ENCODE results near the gene AARSD1.
"Not testable (repeated sequence)": the region's sequence is repeated elsewhere in the genome, so short reads cannot be mapped to it uniquely, and the experiment has no call there.

The AARSD1 gene, protein sequence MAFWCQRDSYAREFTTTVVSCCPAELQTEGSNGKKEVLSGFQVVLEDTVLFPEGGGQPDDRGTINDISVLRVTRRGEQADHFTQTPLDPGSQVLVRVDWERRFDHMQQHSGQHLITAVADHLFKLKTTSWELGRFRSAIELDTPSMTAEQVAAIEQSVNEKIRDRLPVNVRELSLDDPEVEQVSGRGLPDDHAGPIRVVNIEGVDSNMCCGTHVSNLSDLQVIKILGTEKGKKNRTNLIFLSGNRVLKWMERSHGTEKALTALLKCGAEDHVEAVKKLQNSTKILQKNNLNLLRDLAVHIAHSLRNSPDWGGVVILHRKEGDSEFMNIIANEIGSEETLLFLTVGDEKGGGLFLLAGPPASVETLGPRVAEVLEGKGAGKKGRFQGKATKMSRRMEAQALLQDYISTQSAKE

DNA sequence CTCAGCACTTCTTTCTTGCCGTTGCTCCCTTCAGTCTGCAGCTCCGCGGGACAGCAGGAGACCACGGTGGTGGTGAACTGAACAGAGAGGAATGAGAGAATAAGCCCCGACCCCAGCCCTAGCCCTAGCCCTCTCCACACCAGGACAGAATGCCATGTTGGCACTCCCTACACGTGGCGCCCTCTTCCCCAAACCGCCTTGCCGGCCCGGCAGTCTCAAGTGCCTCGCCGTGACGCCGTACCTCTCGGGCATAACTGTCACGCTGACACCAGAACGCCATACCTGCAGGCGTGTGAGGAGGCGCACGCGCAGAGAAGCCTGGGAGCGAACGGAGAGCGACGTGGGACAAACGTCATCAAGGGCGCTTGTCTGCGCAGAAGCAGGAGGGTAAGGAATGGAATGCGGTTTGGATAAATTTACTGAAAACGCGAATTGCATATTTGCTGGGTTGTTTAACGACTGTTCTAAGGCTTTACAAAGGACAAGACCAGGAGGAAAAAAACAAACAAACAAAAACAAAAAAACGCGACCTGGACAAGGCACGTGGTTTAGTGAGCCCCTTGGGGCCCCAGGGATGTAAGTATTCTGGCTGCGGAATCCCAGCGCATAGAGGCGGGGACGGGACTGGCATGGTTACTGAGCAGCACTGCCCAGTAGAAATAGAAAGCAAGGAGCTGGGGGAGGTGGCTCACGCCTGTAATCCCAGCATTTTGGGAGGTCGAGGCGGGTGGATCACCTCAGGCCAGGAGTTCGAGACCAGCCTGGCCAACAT is at the start of gene AARSD1:
TSS of gene AARSD1 (minus strand) at position 294 of the 772 bp plus-strand sequence. CDS start at position 280, 14 bp downstream.
- DNase-seq: peak; percentile 78

DNA sequence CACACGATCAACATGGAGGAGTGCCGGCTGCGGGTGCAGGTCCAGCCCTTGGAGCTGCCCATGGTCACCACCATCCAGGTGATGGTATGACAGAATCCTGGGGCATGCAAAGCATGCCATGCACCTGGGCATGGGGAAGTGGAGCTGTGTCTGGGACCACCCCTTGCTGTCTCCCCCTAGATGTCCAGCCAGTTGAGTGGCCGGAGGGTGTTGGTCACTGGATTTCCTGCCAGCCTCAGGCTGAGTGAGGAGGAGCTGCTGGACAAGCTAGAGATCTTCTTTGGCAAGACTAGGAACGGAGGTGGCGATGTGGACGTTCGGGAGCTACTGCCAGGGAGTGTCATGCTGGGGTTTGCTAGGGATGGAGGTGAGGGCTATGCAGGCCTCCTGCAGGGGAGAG is 49.0 kb upstream of the AARSD1 start:
- DNase-seq: no peak

DNA sequence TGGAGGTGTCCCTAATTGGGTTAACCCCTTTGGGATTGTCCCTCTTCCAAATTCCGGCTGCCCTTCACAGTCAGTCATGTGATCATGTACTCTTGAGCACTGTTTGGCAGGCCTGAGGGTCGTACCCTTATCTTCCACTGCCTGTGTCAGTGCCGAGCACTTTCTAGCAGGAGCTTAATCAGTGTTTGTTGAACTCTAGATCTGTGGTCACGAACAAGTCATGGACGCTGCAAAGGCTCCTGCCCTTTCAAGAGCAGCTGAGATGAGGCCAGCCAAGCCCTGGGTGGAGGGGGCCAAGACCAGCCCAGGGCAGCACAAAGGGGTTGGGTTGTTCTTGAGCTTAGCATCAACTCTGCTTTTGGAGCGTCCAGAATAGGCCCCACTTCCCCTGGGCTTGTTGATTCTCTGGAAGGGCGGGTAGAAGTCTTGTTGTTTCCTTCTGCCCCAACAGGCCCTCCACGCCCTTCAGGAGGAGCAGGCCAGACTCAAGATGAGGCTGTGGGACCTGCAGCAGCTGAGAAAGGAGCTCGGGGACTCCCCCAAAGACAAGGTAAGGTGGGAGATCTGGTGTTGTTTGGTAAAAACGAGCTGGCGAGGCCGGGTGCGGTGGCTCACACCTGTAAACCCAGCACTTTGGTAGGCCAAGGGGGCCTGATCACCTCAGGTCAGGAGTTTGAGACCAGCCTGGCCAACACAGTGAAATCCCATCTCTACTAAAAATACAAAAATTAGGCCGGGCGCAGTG is 47.6 kb upstream of the AARSD1 start:
- DNase-seq: no peak

DNA sequence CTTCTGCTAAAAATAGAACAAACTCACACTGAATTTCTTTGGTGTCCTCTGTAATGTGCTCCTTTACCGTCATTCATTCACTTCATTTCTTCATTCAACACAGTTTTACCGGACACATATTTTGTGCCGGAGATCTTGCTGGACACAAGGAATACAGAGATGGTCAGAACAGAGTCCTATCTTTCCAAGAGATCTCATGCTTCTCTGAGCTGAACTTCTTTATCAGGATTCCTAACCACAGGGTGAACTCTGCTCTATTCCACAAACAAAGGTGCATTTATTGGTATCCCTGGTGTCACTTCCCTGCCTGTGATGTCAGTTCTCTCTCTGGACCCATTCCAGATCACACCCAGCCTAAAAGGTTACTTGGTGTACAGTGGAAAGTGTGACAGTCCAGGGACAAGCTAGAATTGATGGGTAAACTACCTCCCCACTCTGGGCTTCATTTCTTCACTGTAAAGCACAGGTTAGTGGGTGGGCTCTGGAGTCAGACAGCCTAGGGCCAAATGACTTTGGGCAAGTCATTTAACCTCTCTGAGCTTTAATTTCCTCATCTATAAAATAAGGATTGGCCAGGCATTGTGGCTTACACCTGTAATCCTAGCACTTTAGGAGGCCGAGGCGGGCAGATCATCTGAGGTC is 46.5 kb upstream of the AARSD1 start:
- DNase-seq: no peak

DNA sequence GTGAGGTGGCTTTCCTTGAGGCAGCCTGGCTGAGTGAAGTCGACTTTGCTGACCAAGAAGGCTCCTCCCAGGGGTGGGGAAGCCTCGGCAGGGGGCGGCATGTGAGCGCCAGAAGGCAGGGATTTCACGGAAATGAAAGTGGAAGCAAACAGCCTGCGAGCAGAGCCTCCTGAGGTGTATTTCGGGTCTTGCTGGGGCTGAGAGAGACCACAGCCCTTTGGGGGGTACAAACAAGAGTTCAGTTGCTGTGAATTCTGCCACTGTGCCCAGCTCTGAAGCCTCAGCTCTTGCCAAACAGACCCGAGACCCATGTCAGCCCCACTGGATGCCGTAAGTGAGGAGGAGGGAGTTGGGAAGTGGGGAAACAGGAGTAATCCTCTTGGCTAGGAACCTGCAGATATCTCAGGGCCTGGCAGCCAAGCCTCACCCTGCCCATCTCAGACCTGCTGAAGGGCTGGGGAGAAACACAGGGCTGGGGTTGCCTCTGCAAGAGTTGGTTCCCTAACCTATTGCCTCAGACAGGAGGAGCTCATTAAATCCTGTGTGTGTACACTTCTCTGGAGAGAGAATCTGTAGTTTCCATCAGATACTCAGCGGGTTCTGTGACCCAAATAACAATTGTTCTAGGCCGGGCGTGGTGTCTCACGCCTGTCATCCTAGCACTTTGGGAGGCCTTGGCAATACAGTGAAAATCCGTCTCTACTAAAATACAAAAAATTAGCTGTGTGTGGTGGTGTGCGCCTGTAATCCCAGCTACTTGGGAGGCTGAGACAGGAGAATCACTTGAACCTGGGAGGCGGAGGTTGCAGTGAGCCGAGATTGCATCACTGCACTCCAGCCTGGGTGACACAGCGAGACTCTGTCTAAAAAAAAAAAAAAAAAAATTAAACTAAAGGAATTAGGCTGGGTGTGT is 42.6 kb upstream of the AARSD1 start, which contains the start of gene IFI35:
TSS of gene IFI35 (plus strand) at position 146 of the 913 bp plus-strand sequence. CDS start at position 310, 164 bp downstream.
- peak; percentile 73 for DNase-seq

DNA sequence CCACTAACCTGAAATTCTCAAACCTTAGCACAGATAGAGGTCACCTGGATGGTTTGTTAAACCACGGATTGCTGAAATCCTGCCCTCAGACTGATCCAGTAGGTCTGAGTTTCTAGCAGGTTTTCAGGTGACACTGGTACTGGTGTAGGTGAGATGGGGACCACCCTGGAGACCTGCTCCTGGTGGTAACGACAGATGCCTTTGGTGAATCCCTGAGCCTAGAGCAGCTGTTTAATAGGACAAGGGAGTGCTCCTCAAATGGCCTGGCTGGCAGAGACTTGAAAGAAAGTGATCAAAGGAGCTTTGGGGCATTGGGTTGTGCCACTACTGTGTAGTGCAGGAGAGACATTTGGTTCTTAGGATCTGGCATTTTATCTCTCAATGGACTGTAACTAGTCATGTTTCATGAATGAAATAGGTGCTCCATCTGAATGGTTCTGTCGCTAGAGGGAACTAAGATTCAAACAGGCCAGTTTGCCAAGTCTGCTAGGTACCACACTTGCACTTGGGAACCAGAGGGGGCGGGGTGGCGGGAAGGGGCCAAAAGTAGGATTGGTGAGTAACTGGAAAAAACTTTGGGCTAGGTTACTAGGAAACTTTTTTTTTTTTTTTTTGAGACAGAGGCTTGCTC is 39.4 kb upstream of the AARSD1 start:
- no peak for DNase-seq

DNA sequence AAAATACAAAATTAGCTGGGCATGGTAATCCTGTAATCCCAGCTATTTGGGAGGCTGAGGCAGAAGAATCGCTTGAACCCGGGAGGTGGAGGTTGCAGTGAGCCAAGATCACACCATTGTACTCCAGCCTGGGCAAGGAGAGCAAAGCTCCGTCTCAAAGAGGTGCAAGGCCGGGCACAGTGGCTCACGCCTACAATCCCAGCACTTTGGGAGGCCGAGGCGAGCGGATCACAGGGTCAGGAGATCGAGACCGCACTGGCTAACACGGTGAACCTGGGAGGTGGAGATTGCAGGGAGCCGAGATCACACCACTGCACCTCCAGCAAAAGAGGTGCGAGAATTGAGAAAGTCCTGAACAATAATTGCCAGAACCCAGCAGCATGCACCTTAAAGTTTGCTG is 36.6 kb upstream of the AARSD1 start:
- DNase-seq: not testable (repeated sequence)

DNA sequence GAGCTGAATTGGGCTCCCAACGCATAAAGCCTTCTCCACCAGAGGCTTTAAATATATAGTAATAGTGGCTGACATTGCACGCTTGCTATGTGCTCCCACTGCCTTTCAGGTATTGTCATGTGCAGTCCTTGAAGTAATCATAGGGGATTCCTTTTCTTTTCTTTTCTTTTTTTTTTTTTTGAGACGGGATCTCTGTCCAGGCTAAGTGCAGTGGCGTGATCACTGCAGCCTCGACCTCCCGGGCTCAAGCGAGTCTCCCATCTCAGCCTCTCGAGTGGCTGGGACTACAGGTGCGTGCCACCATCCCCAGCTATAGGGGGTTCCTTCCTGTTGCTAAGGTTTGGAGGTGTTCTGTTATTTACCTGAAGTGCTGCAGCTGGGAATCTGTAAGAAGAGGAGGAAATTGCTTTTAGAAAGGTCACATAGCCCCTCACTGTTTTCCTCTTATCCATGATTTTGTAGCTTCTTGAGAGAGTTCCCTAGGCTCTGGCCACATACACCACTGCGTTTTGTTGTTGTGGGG is 34.8 kb upstream of the AARSD1 start:
- DNase-seq: no peak

DNA sequence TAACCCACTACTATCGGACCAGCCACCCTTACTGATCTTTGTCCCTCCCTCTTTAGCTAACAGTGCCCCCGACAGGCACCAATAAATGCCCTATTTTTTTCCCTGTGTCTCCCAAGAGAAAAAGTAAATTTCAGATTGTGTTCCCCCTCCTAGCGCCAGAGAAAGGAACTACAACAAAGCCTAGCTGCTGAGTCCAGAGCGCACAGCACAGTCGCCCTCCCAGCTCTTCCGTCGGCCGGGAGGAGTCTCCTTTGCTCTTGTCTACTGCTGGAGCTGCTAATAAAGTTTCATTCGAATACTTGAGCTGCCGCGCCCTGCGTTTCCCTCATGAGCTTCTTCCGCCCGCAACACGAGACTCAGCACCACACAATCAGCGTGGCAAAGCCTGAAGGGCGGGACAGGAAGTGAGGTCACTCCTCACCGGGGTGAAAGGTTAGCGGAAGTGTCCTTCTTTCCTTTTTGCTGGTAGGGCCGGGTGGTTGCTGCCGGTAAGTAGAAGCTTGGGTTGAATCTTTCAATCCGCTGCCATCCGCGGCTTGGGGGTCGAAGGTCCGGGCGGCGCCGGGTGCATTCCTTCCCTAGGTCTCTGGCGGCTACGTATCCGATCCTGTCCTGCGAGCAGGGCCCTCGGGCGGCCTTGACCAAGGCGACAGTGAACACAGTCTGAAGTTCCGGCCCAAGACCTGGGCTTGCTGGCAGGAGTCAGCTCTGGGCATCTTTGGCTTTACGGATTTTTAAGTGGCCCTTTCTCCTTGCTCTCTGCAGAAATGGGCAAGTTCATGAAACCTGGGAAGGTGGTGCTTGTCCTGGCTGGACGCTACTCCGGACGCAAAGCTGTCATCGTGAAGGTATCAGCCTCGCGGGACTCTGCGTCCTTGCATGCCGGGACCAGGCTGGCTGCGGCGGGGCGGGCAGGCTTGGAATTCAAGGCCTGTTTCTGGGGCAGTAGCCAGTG is 34.0 kb upstream of the AARSD1 start, which contains the start of gene RPL27:
TSS of gene RPL27 (plus strand) at position 436 of the 955 bp plus-strand sequence. CDS start at position 768, 332 bp downstream.
- peak; percentile 90 for DNase-seq

DNA sequence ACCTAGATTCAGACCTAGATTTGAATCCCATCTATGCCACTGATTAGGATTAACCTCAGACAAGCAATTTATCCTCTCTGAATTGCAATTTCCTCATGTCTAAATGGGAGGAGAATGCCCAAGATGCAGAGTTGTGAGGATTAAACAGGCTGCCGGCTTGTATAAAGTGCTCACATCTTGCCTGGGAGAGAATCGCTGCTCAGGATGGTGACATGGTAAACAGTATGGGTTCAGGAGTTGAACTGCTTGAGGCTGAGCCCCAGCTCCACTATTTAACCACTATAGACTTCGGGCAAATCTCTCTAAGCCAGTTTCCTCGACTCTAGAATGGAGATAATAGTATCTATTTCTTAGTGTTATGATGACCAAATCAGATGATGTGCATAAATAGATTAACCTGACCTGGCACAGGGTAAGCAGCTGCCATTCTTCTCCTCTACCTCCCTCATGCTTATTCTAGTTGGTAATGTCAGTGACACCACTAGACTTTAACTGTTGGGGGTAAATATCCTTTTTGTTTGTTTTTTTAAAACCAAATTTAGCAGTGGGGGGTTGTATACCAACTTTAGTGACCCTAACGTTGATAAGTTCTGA is 33.2 kb upstream of the AARSD1 start:
- DNase-seq: no peak

DNA sequence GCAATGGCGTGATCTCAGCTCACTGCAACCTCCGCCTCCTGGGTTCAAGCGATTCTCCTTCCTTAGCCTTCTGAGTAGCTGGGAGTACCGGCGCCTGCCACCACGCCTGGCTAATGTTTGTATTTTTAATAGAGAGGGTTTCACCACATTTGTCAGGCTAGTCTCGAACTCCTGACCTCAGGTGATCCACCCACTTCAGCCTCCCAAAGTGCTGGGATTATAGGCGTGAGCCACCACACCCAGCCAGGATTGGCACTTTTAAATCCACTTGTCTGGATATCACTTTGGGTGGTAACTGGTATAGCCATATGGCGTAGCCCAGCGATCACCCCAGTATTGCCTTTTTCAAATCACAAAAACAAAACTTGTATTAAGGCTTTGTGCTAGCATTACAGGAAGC is 29.7 kb upstream of the AARSD1 start:
- not testable (repeated sequence) for DNase-seq

DNA sequence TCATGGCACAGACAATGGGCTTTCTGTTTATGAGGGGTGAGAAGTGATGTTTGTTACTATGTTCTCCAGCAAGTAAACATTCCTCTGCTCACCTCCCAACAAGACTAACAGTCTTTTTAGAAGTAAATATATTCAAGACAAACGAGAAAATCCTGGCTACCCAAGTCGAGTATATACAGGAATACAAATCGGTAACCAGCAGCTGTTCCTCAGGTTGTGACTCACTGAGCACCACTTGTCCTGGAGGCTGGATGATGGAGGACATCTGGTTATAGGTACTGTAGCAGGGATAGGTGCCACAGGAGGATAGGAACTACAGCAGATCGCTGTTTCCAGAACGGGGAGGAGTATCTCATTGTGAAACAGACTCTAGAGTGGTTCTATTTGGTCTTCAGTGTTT is 28.6 kb upstream of the AARSD1 start:
- DNase-seq: no peak

DNA sequence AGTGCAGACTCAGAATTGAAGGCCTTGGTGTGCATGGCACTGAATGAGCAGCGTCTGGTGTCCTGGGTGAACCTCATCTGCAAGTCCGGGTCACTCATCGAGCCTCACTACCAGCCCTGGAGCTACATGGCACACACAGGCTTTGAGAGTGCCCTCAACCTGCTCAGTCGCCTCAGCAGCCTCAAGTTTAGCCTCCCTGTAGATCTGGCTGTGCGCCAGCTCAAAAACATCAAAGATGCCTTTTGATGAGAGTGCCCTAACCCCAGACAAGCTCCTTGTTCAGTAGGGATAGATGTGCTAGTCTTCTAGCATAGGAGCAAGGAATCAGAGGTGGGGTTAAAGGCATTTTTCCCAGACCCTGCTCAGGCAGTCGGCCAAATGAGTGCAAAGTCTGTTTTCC is 27.2 kb upstream of the AARSD1 start:
- DNase-seq: no peak

DNA sequence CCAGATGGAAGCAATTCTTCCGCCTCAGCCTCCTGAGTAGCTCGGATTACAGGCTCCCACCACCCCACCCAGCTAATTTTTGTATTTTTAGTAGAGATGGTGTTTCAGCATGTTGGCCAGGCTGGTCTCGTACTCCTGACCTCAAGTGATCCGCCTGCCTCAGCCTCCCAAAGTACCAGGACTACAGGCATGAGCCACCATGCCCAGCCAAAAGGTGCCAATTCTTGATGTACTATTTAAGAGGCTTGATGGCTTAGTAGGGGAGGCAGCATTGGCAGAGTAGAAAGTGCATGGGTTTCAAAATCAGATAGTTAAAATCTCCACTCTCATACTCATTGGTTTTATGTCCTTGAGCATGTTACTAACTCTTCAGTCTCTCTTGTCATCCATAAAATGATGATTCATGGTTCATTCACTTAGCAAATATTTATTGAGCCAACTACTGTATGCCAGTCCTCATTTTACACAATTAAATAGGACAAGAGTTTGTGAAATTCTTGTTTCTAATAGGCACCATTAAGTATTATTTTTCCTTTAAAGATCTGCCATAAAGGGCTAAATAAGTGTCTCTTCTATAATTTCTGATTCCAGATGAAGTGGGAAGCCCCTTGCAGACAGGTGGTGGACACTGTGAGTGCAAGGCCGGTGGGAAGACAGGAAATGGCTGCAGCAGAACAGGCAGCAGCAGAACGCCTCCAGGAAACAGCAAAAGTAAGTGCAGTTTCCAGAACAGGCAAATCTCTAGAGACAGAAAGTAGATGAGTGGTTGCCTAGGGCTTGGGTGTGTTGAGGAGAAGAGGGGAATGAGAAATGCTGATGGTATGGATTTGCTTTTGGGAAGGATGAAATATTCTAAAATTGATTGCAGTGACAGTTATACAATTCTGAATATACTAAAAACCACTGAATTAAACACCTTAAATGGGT is 25.7 kb upstream of the AARSD1 start:
- DNase-seq: no peak

DNA sequence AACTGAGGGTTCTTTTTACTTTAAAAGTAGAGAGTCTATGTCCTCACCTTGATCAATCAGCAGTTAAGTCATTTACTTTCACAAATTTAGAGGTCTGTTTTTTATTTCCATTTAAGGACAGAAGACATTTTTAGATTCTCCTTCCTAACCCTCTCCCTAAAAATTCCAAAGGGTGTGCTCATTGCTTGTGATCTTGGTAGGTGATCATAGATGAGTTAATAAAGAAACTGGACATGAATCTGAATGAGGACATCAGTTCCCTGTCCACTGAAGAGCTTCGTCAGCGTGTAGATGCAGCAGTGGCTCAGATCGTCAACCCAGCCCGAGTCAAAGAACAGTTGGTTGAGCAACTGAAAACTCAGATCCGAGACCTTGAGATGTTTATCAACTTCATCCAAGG is 24.9 kb upstream of the AARSD1 start:
- DNase-seq: no peak

DNA sequence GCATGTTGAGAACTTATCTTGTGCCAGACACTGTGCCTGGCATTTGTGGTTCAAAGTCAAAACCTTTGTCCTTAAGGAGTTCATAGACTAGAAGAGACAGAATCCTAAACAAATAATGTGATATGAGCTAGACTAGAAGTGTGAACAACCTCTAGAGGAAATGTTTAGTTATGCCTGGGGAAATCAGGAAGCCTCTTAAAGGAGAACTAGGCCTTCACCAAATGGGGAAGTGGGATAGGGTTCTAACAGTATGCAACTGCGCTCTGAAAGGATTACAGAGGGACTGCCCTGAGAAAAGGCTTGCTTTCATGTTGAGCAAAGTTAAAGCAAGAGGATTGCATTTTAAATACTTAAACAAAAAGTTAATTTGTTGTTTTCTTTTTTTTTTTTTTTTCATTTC is 21.0 kb upstream of the AARSD1 start:
- no peak for DNase-seq

DNA sequence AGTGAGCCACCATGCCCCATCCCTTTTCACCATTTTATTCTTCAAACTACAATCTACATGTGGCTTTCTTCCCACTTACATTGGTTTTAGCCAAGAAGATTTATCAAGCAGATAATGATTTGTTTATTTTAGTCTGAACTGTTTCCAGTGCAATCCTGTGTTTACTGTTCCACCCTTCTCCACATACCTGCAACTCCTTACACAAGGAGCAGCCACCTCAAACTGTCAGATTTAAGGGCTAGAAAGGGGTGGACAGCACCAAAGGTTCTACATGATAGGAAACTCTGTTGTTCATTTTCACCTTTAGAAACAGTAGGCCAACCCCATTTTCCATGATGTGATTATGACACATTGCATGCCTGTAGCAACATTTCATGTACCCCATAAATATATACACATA is 18.0 kb upstream of the AARSD1 start:
- no peak for DNase-seq

All from NK-92 treated with Interleukin-12 subunit alpha and Interleukin-12 subunit beta, amount 100 ng/mL, for 24 hours (cell line).